NOMO-1 treated with DMSO at 0.1 percent for 48 hours (cell line): ENCODE measurements around the gene ADARB1.

Source experiments
- DNase-seq: peaks from one replicate; lab custom pipeline; 2025; ENCODE audit not compliant: unreplicated experiment; lab: John Stamatoyannopoulos, UW

The ADARB1 gene

GRCh38 chr21:45187646-45188045 is 113.3 kb downstream of the ADARB1 start:
- no peak for DNase-seq

DNA sequence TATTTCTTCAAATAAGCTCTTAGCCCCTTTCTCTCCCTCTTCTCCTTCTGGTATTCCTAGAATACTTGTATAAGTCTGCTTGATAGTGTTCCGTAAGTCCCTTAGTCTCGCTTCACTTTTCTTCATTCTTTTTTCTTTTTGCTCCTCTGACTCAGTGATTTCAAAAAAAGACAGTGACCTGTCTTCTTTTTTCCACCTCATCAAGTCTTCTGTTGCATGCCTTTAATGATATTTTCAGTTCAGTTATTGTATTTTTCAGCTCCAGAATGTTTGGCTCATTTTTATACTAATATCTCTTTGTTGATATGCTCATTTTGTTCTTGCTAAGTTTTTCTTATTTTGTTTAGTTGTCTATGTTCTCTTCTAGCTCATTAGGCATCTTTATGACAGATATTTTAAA is 115.6 kb downstream of the ADARB1 start:
- no peak for DNase-seq

DNA sequence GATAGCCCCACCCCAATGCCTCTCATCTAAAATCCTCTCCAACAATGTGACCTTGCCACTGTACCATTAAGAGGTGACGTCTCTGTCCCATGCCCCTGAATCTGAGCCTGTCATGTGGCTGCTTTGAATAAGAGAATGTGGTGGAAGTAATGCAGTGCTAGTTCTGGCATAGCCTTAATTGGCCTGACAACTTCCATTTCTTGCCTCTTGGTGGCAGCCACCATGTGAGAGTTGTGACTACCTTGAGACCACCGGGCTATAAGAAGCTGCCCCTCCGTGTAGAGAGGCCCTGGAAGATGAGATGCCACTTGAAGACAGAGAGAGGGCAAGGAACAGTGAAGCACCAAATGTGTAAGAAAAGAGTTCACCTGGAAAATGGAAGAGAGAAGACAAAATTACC is 118.0 kb downstream of the ADARB1 start:
- DNase-seq: no peak

DNA sequence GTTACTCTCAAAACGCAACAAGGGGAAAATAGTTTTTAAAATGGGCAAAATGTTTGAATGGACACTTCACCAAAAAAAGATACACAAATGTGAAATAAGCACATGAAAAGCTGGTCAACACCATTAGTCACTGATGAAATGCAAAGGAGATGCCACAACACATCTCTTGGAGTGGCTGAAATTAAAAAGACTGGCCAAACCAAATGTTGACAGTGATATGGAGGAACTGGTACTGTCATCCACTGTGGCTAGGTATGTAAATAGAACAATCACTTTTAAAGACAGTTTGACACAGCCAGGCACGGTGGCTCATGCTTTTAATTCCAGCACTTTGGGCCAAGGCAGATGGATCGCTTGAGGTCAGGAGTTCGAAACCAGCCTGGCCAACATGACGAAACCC is 122.2 kb downstream of the ADARB1 start:
- DNase-seq: no peak

DNA sequence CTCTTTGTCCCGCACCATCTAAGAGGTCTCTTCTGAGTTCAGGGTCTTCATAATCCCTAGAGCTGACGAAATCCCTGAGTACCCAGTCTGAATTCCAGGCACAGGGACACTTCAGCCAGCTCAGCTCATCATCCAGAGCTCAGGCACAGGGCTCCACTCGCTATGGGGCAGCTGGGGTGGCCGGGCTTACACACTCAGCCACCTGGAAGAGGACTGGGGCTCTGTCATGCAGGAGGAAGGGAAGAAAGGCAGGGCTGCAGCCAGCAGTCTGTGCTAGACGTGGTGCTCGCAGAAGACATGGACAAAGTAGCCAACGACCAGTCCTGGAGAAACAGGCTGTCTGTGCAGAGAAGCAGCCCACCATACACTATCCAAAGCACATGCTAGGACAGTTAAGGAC is 124.8 kb downstream of the ADARB1 start:
- no peak for DNase-seq

GRCh38 chr21:45200031-45200430 is 125.7 kb downstream of the ADARB1 start:
- no peak for DNase-seq

GRCh38 chr21:45200581-45201296 is 126.4 kb downstream of the ADARB1 start:
- no peak for DNase-seq

DNA sequence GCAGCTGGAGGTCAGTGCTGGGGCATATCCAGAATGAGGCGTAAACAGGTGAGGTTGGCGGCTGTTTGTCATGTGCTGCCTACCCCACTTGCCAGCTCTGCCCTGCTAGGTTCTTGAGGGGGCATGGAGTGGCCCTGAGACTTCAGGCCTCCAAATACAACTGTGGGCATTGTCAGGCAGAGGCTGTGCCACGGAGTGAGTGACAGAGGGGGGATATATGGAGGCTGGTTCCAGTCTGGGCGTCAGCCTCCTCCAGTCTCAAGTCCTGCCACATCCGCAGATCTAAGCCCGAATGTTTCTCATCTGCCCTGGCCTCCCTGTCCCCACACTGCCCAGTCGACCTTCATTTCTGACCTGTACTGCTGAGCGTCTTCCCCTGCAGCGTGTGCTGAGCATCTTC is 128.0 kb downstream of the ADARB1 start:
- DNase-seq: no peak

GRCh38 chr21:45202889-45203288 is 128.5 kb downstream of the ADARB1 start:
- no peak for DNase-seq

DNA sequence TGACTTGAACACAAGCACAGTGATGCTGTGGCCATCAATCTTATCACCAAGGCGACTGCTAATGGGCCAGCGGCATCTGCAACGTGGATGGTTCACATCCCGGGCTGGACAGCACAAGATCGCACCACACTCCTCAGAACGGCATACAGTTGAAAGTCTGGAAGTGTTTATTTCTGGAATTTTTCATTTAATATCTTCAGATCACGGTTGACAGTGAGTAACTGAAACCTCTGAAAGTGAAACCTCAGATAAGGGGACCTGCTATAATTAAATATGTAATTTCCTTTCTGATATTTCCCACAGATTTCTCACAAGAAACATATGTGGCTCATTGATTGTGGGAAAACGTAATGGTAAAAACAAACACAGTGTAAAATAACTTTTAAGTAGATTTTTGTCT is 129.6 kb downstream of the ADARB1 start:
- DNase-seq: no peak

GRCh38 chr21:45204395-45204794 is 130.0 kb downstream of the ADARB1 start:
- no peak for DNase-seq

DNA sequence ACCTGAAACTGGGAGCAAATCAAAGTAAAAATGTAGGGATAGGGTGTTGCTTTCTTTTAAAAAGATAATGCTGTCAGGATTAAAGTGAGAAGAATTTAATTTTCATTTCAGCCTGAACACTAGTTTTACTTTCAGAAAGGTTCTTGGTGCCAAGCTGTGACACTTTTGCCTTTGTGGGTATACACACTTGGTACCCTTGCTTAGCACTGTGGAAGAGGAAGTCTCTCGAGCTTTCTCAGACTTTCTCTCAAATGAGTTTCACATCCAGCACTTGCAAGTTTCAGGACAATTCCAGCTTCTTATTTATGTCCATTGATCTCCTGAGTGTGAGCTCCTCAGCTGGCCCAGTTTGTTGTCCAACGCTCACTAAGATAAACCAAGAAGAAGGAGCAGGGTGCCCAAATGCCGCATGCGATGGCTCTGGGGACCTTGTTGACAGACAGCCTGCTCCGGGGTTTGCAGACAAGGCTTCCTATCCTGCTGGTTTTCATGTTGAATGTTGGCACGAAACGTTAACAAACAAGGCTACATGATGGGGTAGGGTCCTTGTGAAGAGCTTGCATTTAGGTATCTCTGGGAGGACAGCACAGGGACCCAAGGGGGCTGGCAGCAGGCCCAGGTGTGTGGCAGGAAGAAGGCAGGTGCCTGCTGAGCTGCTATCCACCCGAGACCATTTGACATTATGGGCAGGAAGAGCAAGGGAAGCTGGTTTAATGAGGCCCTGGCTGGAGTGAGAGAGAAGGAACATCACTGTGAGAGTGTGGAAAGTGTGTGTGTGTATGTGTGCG is 133.7 kb downstream of the ADARB1 start:
- peak; percentile 6 for DNase-seq

DNA sequence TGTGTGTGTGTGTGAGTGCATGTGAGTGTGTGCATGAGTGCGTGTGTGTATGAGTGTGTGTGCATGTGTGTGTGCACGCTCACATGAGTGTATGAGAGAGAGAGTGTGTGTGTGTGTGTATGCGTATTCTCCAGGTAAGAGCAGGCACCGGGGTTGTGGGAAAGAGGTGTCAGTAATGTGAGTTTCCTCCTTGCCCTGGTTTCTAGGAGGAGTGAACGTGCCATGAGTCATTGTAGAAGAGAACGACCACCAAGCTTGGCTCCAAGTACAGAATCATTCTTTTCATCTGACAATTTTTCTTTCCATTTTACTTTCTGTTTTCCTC is 134.2 kb downstream of the ADARB1 start:
- no peak for DNase-seq

- DNase-seq: no peak
These were observed 134.7 kb downstream of the ADARB1 start for GRCh38 chr21:45209046-45209445.

DNA sequence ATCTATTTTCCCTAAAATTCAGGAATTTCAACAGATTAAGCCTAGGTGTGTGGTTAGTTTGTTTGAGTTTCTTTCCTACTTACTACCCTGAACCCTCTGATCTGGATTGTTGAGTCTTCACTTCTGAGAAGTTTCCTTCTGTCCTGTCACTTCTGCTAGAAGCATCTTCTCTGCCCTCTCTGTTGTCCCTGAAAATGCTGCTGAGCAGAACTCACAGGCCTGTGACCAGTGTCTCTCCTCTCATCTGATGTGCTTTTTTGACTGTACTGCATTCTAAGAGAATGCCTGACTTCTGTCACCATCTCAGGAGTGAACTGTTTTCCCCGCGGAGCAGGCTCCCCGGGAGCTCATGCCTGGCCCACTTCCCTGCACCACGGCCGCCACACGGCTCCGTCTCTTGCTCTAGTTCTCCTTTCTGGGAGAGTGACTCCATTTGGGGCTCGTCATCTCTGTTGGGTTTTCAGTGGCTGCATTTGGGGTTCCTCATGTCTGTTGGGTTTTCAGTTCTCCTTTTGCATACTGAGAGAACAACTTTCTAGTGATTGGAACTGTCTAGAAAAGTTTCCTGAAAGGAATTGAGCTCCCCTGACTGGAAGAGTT is 135.4 kb downstream of the ADARB1 start:
- DNase-seq: peak; percentile 80

DNA sequence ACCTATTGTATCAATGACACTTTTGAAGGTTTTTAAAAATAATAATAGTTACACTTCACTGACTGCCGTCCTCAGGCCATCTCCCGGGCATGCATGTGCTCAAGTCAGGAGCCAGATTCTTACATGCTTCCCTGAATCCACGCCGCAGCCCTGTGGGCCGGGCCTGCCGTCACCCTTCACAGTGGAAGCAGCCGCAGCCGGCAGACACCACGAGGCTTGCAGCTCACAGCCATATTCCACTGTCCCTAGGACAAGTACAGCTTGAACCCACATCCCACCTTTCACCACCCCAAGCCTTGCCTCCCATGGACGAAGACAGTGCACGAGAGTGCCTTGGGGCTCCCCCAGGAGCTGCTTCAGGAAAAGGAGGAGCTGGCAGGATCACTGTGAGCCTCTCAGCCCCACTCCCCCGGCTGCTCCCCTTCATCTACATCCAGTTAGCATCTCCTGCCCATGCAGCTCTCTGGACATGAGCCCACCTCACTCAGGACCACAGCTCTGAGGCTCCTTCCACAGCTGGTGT is 136.1 kb downstream of the ADARB1 start:
- no peak for DNase-seq

- no peak for DNase-seq
These were observed 137.3 kb downstream of the ADARB1 start for GRCh38 chr21:45211661-45212060.

GRCh38 chr21:45213392-45213791 is 139.0 kb downstream of the ADARB1 start:
- no peak for DNase-seq

DNA sequence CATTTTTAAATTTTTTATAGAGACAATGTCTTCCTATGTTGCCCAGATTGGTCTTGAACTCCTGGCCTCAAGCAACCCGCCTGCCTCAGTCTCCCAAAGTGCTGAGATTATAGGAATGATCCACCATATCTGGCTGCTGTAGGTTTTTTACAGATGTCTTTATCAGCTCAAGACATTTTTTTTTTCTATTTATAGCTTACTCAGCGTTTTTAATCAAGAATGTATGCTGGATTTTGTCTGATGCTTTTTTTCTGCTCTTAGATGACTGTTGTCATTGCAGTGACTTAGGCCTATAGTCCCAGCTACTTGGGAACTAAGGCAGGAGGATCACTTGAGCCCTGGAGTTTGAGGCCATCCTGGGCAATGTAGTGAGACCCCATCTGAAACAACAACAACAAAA is 140.8 kb downstream of the ADARB1 start:
- no peak for DNase-seq

DNA sequence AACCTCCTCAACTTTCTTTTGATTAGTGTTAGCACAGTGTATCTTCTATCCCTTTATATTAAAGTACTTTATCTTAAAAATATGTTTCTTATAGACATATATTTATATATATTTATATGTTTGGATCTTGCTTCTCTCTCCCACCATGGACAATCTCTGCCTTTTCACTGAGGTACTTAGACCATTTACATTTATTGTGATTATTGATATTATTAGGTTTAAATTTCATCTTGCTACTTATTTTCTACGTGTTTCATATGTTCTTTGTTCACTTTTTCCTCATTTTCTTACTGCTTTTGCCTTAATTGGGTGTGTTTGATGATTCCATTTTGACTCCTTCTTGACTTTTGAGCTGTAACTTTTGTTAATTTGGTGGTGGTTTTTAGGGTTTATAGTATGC is 142.6 kb downstream of the ADARB1 start:
- no peak for DNase-seq

GRCh38 chr21:45219517-45219916 is 145.1 kb downstream of the ADARB1 start:
- DNase-seq: no peak

DNA sequence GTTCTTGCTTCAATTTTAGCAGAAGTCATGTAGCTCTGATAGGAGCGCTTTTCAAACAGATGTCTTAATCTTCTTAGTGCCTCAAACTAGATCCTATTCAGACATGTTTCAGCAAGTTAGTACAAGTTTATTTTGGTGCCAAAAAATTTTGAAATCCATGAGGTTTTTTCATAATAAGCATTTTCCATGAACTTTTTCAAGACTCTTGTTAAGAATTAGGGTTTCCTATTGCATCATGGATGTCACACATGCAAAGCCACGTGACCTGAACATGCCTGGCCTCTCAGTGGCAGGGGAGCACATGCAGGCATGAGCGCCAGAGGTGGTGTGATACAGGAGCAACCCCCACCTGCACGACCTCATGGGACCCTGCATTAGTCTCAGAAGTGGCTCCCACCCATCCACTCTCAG is 145.7 kb downstream of the ADARB1 start:
- DNase-seq: no peak
